Endothelial cell of umbilical vein (primary cell): Measurements from ENCODE around the gene TSR3. TPM values are rescaled to one million over a fixed set of nuclear protein-coding genes. Genes with fewer than 3 reads are reported as not detected.

ENCODE experiments used
- BruUV-seq: library from RNA; stranded (reverse); fragments of 400-500 nt; replicated peaks from 2 replicates; lab custom pipeline; 2021; lab: Mats Ljungman, UMichigan
- CTCF ChIA-PET: fragments of 300-600, 350-600 bp; sonication (Branson Sonifier 250); formaldehyde crosslinking; loops from one replicate; lab custom pipeline; 2021; ENCODE audit warnings: antibody characterized with exemption, inconsistent platforms; lab: Charles Lee
- POLR2A ChIA-PET: fragments of 300-600, 350-600 bp; sonication (Branson Sonifier 250); formaldehyde crosslinking; loops from one replicate; lab custom pipeline; 2021; ENCODE audit warnings: antibody characterized with exemption, inconsistent platforms; lab: Charles Lee
- DNase-seq: peaks from one replicate; pipeline ENCODE4 v3.0.0-alpha.2; 2011; ENCODE audit warnings: low read depth, low spot score
- FAIRE-seq: peaks from 2 replicates; lab custom pipeline; 2011; peaks lifted over from hg19 to GRCh38; lab: Jason Lieb, UNC
- H2AFZ ChIP-seq: 2 replicates; pipeline ENCODE4 v1.6.0; 2012; ENCODE audit warnings: low read depth, low read length, control low read depth, inconsistent platforms
- H3K27ac ChIP-seq: 2 replicates; pipeline ENCODE4 v1.5.1; 2011; ENCODE audit warnings: low read depth, mild to moderate bottlenecking, control low read depth, low read length, moderate library complexity; ENCODE audit not compliant: insufficient read depth
- H3K27me3 ChIP-seq, 2 experiments: 2 replicates each; pipeline versions ENCODE4 v1.6.0 to v1.6.1; 2011; ENCODE audit warnings: low read length in 2 of 2, mixed read lengths in 1 of 2; ENCODE audit not compliant: control insufficient read depth in 2 of 2, insufficient read depth in 2 of 2
- H3K36me3 ChIP-seq, 2 experiments: 2 replicates in 1 of 2; 3 replicates in 1 of 2; pipeline ENCODE4 v1.5.1; 2011; ENCODE audit warnings: low read length in 2 of 2, mild to moderate bottlenecking in 1 of 2, moderate library complexity in 1 of 2; ENCODE audit not compliant: control insufficient read depth in 2 of 2, insufficient read depth in 2 of 2; ENCODE audit errors: extremely low read depth in 1 of 2
- H3K4me1 ChIP-seq: 3 replicates; pipeline ENCODE4 v1.5.1; 2011; ENCODE audit warnings: mild to moderate bottlenecking, low read length; ENCODE audit not compliant: control insufficient read depth, insufficient read depth; ENCODE audit errors: extremely low read depth
- H3K4me2 ChIP-seq: 2 replicates; pipeline ENCODE4 v1.6.1; 2011; ENCODE audit warnings: low read length, control low read depth, mixed read lengths; ENCODE audit not compliant: insufficient read depth
- H3K4me3 ChIP-seq, 3 experiments: fragments of 200-600 bp in 1 of 3; sonication (generic), shearing (Covaris generic) in 1 of 3; replicated peaks in 1 of 3; 2 replicates each; pipeline ENCODE4 v1.5.1; 2011 to 2016; ENCODE audit warnings: control low read depth in 3 of 3, low read length in 3 of 3, mild to moderate bottlenecking in 2 of 3, inconsistent platforms in 1 of 3, low read depth in 1 of 3, moderate library complexity in 1 of 3; ENCODE audit not compliant: insufficient read depth in 1 of 3
- H3K79me2 ChIP-seq: 2 replicates; pipeline ENCODE4 v1.6.0; 2012; ENCODE audit warnings: low read length, inconsistent platforms; ENCODE audit not compliant: control insufficient read depth, insufficient read depth
- H3K9ac ChIP-seq: replicated peaks from 2 replicates; pipeline ENCODE3; 2011; ENCODE audit warnings: low read length, control low read depth; ENCODE audit not compliant: insufficient read depth; ENCODE audit errors: extremely low read depth
- H3K9me1 ChIP-seq: replicated peaks from 3 replicates; pipeline ENCODE4 v1.6.0; 2011; ENCODE audit warnings: mild to moderate bottlenecking, low read length; ENCODE audit not compliant: control insufficient read depth, insufficient read depth; ENCODE audit errors: extremely low read depth
- H3K9me3 ChIP-seq: replicated peaks from 2 replicates; pipeline ENCODE4 v1.5.1; 2012; ENCODE audit warnings: low read length, inconsistent platforms; ENCODE audit not compliant: control insufficient read depth, insufficient read depth
- H4K20me1 ChIP-seq: replicated peaks from 2 replicates; pipeline ENCODE3; 2011; ENCODE audit warnings: mild to moderate bottlenecking, low read length; ENCODE audit not compliant: control insufficient read depth, insufficient read depth; ENCODE audit errors: extremely low read depth
- EZH2 ChIP-seq: IDR thresholded peaks from 2 replicates; pipeline ENCODE4 v1.6.1; 2012; ENCODE audit warnings: borderline replicate concordance, low read depth, mild to moderate bottlenecking, moderate library complexity, low read length, inconsistent platforms; ENCODE audit not compliant: severe bottlenecking
- FOS ChIP-seq: IDR thresholded peaks from 2 replicates; pipeline ENCODE4 v1.6.1; 2011; ENCODE audit warnings: mild to moderate bottlenecking, low read length, moderate library complexity, borderline replicate concordance; ENCODE audit not compliant: insufficient read depth
- GATA2 ChIP-seq: IDR thresholded peaks from 2 replicates; pipeline ENCODE4 v1.7.0; 2011; ENCODE audit warnings: low read depth, mild to moderate bottlenecking, moderate library complexity, mixed read lengths, low read length; ENCODE audit not compliant: insufficient read length, insufficient read depth
- JUN ChIP-seq: IDR thresholded peaks from 2 replicates; pipeline ENCODE4 v1.6.1; 2011; ENCODE audit warnings: borderline replicate concordance, low read depth; ENCODE audit not compliant: insufficient read length, insufficient read depth
- MAX ChIP-seq: IDR thresholded peaks from 2 replicates; pipeline ENCODE4 v1.6.1; 2011; ENCODE audit not compliant: insufficient read depth, insufficient read length
- MYC ChIP-seq: IDR thresholded peaks from one replicate; pipeline ENCODE4 v1.6.1; 2011; ENCODE audit warnings: mild to moderate bottlenecking, low read depth, low read length
- POLR2A ChIP-seq: IDR thresholded peaks from 2 replicates; pipeline ENCODE4 v1.6.1; 2012; ENCODE audit warnings: low read depth, mild to moderate bottlenecking, control low read depth, low read length
- POLR2AphosphoS5 ChIP-seq: IDR thresholded peaks from 2 replicates; pipeline ENCODE4 v1.6.1; 2012; ENCODE audit warnings: low read depth, mild to moderate bottlenecking, control low read depth, low read length, moderate library complexity; ENCODE audit not compliant: insufficient read depth
- dilution Hi-C: fragments of 300-500 bp; cut with MboI; formaldehyde crosslinking; loops from one replicate; pipeline ENCODE4 v1.15.0; 2019; ENCODE audit warnings: low sequenced_read_pairs; ENCODE audit not compliant: extremely low pct_ligation_motif_present
- intact Hi-C: fragments of 100-400 bp; cut with micrococcal nuclease; formaldehyde crosslinking; loops from one replicate; pipeline ENCODE4 v1.10.0; 2022
- polyA plus RNA-seq, 4 experiments: library from polyadenylated mRNA; depleted of rRNA in 3 of 4; stranded (reverse) in 3 of 4; unstranded in 1 of 4; fragments of >200 nt; gene quantifications; 2 replicates each; pipeline versions ENCODE4 v1.2.1 to v1.2.3, GENCODE V29; 2011 to 2012; ENCODE audit warnings: missing spikeins in 1 of 4
- total RNA-seq: library from RNA; stranded (reverse); gene quantifications from 2 replicates; pipeline ENCODE4 v1.2.3, GENCODE V29; 2021
- TF ChIP-seq, protein P1 (sequence below), 2 donors: IDR thresholded peaks; 1 replicate in 1 of 2; 2 replicates in 1 of 2; pipeline ENCODE4 v1.5.1; 2011; ENCODE audit warnings: low read length in 2 of 2, mild to moderate bottlenecking in 2 of 2, moderate library complexity in 2 of 2, control low read depth in 1 of 2, inconsistent platforms in 1 of 2, low read depth in 1 of 2; ENCODE audit not compliant: insufficient read depth in 1 of 2; ENCODE audit errors: extremely low read depth in 1 of 2

Gene TSR3
- total and polyA plus RNA-seq, 2 donors (not counting 3 experiments of a cell fraction or from before 2014, with no cell fraction given) = 65.4 to 82.7 TPM

GRCh38 chr16:1379304-1380076, 27.8 kb upstream of the TSR3 start:
- FAIRE-seq (peak; percentile 40), DNase-seq (peak; percentile 37)
- Histone ChIP-seq H3K9me3 (no peaks in the 10 kb centered on the region), H3K4me1 (peaks cover 12% of the 10 kb centered on the region), H3K9ac (peak overlapping the region; percentile 98), H3K9me1 (no peaks in the 10 kb centered on the region), H3K79me2 (peaks cover 24% of the 10 kb centered on the region), H3K36me3 (peaks cover 0 to 8% of the 10 kb centered on the region in 2 experiments), H4K20me1 (no peaks in the 10 kb centered on the region), H3K4me3 (peak overlapping the region; percentile 39 to 41 (median 39)), H3K27me3 (no peaks in the 10 kb centered on the region), H2AFZ (peak overlapping the region; percentile 67), H3K27ac (peak overlapping the region; percentile 91), H3K4me2 (peak overlapping the region; percentile 72)
- no TSS peak for BruUV-seq
- POLR2A ChIA-PET = no interaction called here
- CTCF ChIA-PET = interaction anchor here (0.9 to 4.3 kb wide), 3 partner anchors 11 to 16 kb away, joined by 3 to 24 read pairs (median 3); no protein-coding TSS in a partner anchor
- dilution Hi-C loops (no loop called here), intact Hi-C loops (loop anchor here (5.0 kb wide), 1 partner anchor 328 kb away; the partner anchor contains the start of gene MAPK8IP3)
- TF ChIP-seq MAX (no peak), MYC (no peak), JUN (no peak), POLR2A (peak; percentile 73), EZH2 (no peak), GATA2 (no peak), FOS (no peak), POLR2AphosphoS5 (peak; percentile 58)
- TF ChIP-seq, protein P1, sequence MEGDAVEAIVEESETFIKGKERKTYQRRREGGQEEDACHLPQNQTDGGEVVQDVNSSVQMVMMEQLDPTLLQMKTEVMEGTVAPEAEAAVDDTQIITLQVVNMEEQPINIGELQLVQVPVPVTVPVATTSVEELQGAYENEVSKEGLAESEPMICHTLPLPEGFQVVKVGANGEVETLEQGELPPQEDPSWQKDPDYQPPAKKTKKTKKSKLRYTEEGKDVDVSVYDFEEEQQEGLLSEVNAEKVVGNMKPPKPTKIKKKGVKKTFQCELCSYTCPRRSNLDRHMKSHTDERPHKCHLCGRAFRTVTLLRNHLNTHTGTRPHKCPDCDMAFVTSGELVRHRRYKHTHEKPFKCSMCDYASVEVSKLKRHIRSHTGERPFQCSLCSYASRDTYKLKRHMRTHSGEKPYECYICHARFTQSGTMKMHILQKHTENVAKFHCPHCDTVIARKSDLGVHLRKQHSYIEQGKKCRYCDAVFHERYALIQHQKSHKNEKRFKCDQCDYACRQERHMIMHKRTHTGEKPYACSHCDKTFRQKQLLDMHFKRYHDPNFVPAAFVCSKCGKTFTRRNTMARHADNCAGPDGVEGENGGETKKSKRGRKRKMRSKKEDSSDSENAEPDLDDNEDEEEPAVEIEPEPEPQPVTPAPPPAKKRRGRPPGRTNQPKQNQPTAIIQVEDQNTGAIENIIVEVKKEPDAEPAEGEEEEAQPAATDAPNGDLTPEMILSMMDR (IDR thresholded peaks at IDR 0.05; ENCODE audit: extremely low read depth in 1 of 2, insufficient read depth in 1 of 2, low read depth in 1 of 2, low read length in 2 of 2) = no peak
